K562 treated with DMSO at 1 percent for 4 hours (cell line): ENCODE measurements around the gene FSCN2. TPM values are rescaled to one million over a fixed set of nuclear protein-coding genes. Genes with fewer than 3 reads are reported as not detected.

Source experiments
- total RNA-seq: library from RNA; unstranded; fragments of 300-600 nt; gene quantifications from 2 replicates; pipeline ENCODE4 v1.2.3, GENCODE V29; 2022; ENCODE audit not compliant: insufficient read depth

The FSCN2 gene, protein sequence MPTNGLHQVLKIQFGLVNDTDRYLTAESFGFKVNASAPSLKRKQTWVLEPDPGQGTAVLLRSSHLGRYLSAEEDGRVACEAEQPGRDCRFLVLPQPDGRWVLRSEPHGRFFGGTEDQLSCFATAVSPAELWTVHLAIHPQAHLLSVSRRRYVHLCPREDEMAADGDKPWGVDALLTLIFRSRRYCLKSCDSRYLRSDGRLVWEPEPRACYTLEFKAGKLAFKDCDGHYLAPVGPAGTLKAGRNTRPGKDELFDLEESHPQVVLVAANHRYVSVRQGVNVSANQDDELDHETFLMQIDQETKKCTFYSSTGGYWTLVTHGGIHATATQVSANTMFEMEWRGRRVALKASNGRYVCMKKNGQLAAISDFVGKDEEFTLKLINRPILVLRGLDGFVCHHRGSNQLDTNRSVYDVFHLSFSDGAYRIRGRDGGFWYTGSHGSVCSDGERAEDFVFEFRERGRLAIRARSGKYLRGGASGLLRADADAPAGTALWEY
- total RNA-seq, result not detected in 2 replicates

GRCh38 chr17:81527591-81528383 lies at the start of gene FSCN2:
Gene FSCN2, plus strand, starts transcription at chr17:81528377. Its CDS starts 155 bp downstream, at chr17:81528532.

GRCh38 chr17:81512562-81513371 lies 15.4 kb upstream of the FSCN2 start, which contains the start of gene ACTG1:
Gene ACTG1, minus strand, starts transcription at chr17:81512799. Its CDS starts 445 bp downstream, at chr17:81512354.

DNA sequence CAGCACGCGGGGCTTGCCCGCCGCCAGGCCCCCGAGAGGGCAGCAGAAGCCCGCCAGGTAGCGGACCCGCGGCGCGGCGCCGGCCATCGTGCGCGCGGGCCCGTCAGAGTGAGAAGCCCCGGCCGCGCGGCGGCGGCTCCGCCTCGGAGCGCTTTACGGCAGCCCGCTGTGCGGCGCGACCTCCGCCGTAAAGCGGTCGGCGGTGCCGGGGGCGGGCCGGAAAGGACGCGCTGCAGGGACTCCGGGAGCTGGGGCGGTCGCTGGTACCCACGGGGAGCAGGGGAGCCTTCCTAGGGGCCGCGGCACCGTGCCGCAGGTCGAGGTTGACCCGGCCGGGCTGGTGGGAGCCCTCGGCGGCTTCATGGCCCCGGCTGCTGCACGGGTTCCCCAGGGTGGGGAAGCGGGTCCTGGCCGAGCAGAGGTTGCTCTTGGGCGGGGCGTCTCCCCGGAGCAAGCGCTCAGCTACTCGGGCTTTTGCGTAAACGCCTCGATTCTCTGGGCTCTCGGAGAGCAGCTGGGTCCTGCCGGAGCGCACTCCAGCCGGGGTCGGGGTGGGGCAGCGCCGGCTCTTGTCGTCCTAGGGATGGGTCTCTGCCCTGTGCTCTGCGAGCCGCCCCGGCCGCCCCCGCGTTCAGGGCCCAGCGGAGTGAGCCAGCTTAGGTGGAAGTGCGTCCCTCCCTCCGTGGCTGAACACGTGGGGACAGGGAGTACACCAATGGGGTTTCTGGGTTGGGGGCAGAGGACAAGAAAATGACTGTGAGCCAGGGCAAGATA lies 24.3 kb downstream of the FSCN2 start, which contains the start of gene FAAP100:
FAAP100 (minus strand) TSS at position 110 of the 774 bp plus-strand sequence; CDS start at position 87, 23 bp downstream.

Other genes starting within 250 kb of the FSCN2 start
- 70.6 and 79.3 TPM in 2 replicates for gene SLC38A10, start 233.1 kb upstream of the FSCN2 start, total RNA-seq
- 8.7 and 10.6 TPM in 2 replicates for gene BAHCC1, start 132.9 kb upstream of the FSCN2 start, total RNA-seq
- 1,873 and 2,081 TPM in 2 replicates for gene ACTG1, start 15.6 kb upstream of the FSCN2 start, total RNA-seq
- 13.8 and 14.7 TPM in 2 replicates for gene FAAP100, start 24.0 kb downstream of the FSCN2 start, total RNA-seq
- 96.3 and 121 TPM in 2 replicates for gene NPLOC4, start 108.7 kb downstream of the FSCN2 start, total RNA-seq
- gene TSPAN10, start 108.8 kb downstream of the FSCN2 start, total RNA-seq, result 0.47 and 0.97 TPM in 2 replicates
- not detected in 2 replicates for gene PDE6G, start 128.2 kb downstream of the FSCN2 start, total RNA-seq
- gene OXLD1, start 138.2 kb downstream of the FSCN2 start, total RNA-seq, result 68.0 and 74.2 TPM in 2 replicates
- gene CCDC137, start 138.4 kb downstream of the FSCN2 start, total RNA-seq, result 31.8 and 43.8 TPM in 2 replicates
- gene ARL16, start 155.4 kb downstream of the FSCN2 start, total RNA-seq, result 25.4 and 27.2 TPM in 2 replicates
- 116 and 118 TPM in 2 replicates for gene HGS, start 155.6 kb downstream of the FSCN2 start, total RNA-seq
- gene MRPL12, start 175.0 kb downstream of the FSCN2 start, total RNA-seq, result 103 and 114 TPM in 2 replicates
- gene SLC25A10, start 183.9 kb downstream of the FSCN2 start, total RNA-seq, result 51.4 and 52.8 TPM in 2 replicates